SK-N-MC (cell line): Measurements from ENCODE around the gene TNFRSF21.

ENCODE experiments used
- EZH2 ChIP-seq: fragments of 200-600 bp; sonication (generic); IDR thresholded peaks from one replicate; pipeline ENCODE4 v1.6.1; 2017; ENCODE audit warnings: antibody characterized with exemption
- FOXP2 ChIP-seq: optimal IDR thresholded peaks from 2 replicates; pipeline ENCODE3; 2011; ENCODE audit warnings: mild to moderate bottlenecking, moderate library complexity; ENCODE audit not compliant: insufficient read depth; ENCODE audit errors: extremely low read length, control extremely low read depth
- POLR2AphosphoS5 ChIP-seq: IDR thresholded peaks from 2 replicates; pipeline ENCODE4 v1.6.1; 2012; ENCODE audit warnings: mild to moderate bottlenecking, low read depth, low read length, borderline replicate concordance

DNA sequence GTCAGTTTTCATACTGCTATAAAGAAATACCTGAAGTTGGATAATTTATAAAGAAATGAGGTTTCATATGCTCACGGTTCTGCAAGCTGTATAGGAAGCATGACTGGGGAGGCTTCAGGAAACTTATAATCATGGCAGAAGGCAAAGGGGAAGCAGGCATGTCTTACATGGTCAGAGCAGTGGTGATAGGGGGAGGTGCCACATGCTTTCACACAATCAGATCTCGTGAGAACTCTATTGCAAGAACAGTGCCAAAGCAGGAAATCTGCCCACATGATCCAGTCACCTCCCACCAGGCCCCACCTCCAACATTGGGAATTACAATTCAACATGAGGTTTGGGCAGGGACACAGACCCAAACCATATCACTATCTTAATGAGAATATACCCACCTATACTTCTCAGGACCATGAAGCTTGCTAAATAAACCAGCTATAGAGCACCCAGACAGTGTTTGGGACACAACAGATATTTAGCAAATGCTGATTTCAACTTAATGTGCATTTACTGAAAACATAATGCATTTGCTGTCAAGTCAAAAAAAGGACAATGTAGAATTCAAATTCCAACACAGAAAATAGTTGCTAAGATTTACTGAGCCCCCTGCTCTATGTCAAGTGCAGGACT, 63.8 kb downstream of the TNFRSF21 start:
- TF ChIP-seq EZH2 (no peak), POLR2AphosphoS5 (no peak), FOXP2 (no peak)
